ENCODE results near the gene CASQ2. TPM values are rescaled to one million over a fixed set of nuclear protein-coding genes. Genes with fewer than 3 reads are reported as not detected.
A peak's percentile ranks its signal among the peaks of the same experiment; 100 is the strongest.

CASQ2 gene
- total and polyA plus RNA-seq, 2 of the 4 experiments (the other 2 are of a cell fraction) = not detected

- no CpG with 5 or more reads among the region's 1 CpG for WGBS, 2 experiments (ENCODE audit: extremely low coverage in 2 of 2, insufficient read length in 1 of 2)
- H2AK5ac ChIP-seq (ENCODE audit: low read depth, low read length) = no peak overlapping the region
- H3K4me1 ChIP-seq (ENCODE audit: control insufficient read depth, insufficient read depth, low read length) = no peaks in the 10 kb centered on the region
- H3K23ac ChIP-seq (ENCODE audit: low read depth, low read length) = no peak overlapping the region
- no peaks in the 10 kb centered on the region for H3K9me1 ChIP-seq (ENCODE audit: insufficient read depth, low read length)
- CTCF ChIA-PET = interaction anchor here (0.7 to 2.2 kb wide), 7 partner anchors 31 to 585 kb away, joined by 3 to 16 read pairs (median 3); no protein-coding TSS in a partner anchor
- H2BK20ac ChIP-seq (ENCODE audit: low read depth, low read length) = no peak overlapping the region
- H2BK15ac ChIP-seq (ENCODE audit: low read depth, low read length) = no peak overlapping the region
- no peaks in the 10 kb centered on the region for H3K36me3 ChIP-seq (ENCODE audit: control insufficient read depth, insufficient read depth, low read length)
- no peak overlapping the region for H3K4me3 ChIP-seq (ENCODE audit: insufficient read depth, low read depth, low read length)
- H3K18ac ChIP-seq (ENCODE audit: low read depth, low read length) = no peak overlapping the region
- no peak overlapping the region for H4K8ac ChIP-seq (ENCODE audit: low read depth in 2 of 2, low read length in 2 of 2)
- POLR2A ChIA-PET (ENCODE audit: unreplicated experiment) = no interaction called here
- no peak overlapping the region for H2AK9ac ChIP-seq (replicated peaks; ENCODE audit: low read depth, low read length, poor library complexity)
- no peak overlapping the region for H2BK5ac ChIP-seq (ENCODE audit: low read depth, low read length, poor library complexity, severe bottlenecking)
- no peak overlapping the region for H4K91ac ChIP-seq (ENCODE audit: insufficient read depth, low read depth, low read length)
- intact Hi-C loops (cut with micrococcal nuclease) (no loop called here), dilution Hi-C loops (cut with HindIII; ENCODE audit: low sequenced_read_pairs, unreplicated experiment) (no loop called here), in situ Hi-C loops (cut with MboI; ENCODE audit: low sequenced_read_pairs) (no loop called here)
- peaks cover 11% of the 10 kb centered on the region for H3K27me3 ChIP-seq (ENCODE audit: control insufficient read depth, insufficient read depth, low read length)
- no TSS peak for BruUV-seq (replicated peaks)
- TF ChIP-seq CHD1 (IDR thresholded peaks at IDR 0.05; ENCODE audit: low read depth, low read length) (no peak), CEBPB (IDR thresholded peaks at IDR 0.05; ENCODE audit: low read depth, low read length) (no peak), FOS (IDR thresholded peaks at IDR 0.05; ENCODE audit: low read depth, low read length) (no peak), BHLHE40 (IDR thresholded peaks at IDR 0.05; ENCODE audit: low read depth, low read length) (no peak), RCOR1 (IDR thresholded peaks at IDR 0.05; ENCODE audit: insufficient replicate concordance, low read length) (no peak), RAD21 (IDR thresholded peaks at IDR 0.05; ENCODE audit: low read length) (peak; percentile 42), MXI1 (IDR thresholded peaks at IDR 0.05; ENCODE audit: borderline replicate concordance, low read depth, low read length) (no peak), POLR2A (IDR thresholded peaks at IDR 0.05; ENCODE audit: low read depth, low read length) (no peak), MAFK (IDR thresholded peaks at IDR 0.05; ENCODE audit: low read depth, low read length) (no peak), SMC3 (IDR thresholded peaks at IDR 0.05; ENCODE audit: low read depth, low read length) (peak; percentile 31; the same call in 1 of the 2 replicates), CTCF (conservative IDR thresholded peaks at IDR 0.05; ENCODE audit: low read depth, low read length) (peak; percentile 42), NFE2L2 (IDR thresholded peaks at IDR 0.05; ENCODE audit: low read depth, low read length) (no peak), USF2 (IDR thresholded peaks at IDR 0.05; ENCODE audit: low read depth, low read length) (no peak), MAZ (IDR thresholded peaks at IDR 0.05; ENCODE audit: borderline replicate concordance, low read depth, low read length) (no peak)
- H3K4me2 ChIP-seq (ENCODE audit: low read depth, low read length) = no peak overlapping the region
- H3K9ac ChIP-seq (ENCODE audit: low read depth, low read length) = no peak overlapping the region
- no peak overlapping the region for H4K5ac ChIP-seq (ENCODE audit: low read depth, low read length)
- H2AFZ ChIP-seq (replicated peaks; ENCODE audit: low read length, poor library complexity) = no peak overlapping the region
- peak; percentile 18 for DNase-seq
- H3K27ac ChIP-seq (ENCODE audit: insufficient read depth, low read length) = no peak overlapping the region
- 0 out of 2 replicates have a peak, but pooled peaks have one; percentile 44 for ATAC-seq (ENCODE audit: low read depth)
- H3K79me1 ChIP-seq (ENCODE audit: low read depth in 1 of 2, low read length in 2 of 2) = no peaks in the 10 kb centered on the region
- H4K20me1 ChIP-seq (ENCODE audit: insufficient read depth, low read length) = no peaks in the 10 kb centered on the region
- no peaks in the 10 kb centered on the region for H3K9me3 ChIP-seq (ENCODE audit: control insufficient read depth, insufficient read depth, low read length)
- no peak overlapping the region for H3K56ac ChIP-seq (ENCODE audit: extremely low read depth, insufficient read depth, low read length)
- no peak overlapping the region for H2BK120ac ChIP-seq (ENCODE audit: low read depth, low read length)
- no peak overlapping the region for H3K14ac ChIP-seq (replicated peaks; ENCODE audit: low read depth, low read length)
- no peak overlapping the region for H3K4ac ChIP-seq (ENCODE audit: low read depth, low read length)
Measured at GRCh38 chr1:115764541-115764940, 4.0 kb downstream of the CASQ2 start.

All from IMR-90 (cell line).